ENCODE measurements around the gene PTPRN2. TPM values are rescaled to one million over a fixed set of nuclear protein-coding genes. Genes with fewer than 3 reads are reported as not detected.

Gene PTPRN2
- total RNA-seq, 1 experiment from 2014 or later: 2.1 TPM

GRCh38 chr7:158249692-158250091, 337.9 kb downstream of the PTPRN2 start (continued):
- TF ChIP-seq, protein P1, sequence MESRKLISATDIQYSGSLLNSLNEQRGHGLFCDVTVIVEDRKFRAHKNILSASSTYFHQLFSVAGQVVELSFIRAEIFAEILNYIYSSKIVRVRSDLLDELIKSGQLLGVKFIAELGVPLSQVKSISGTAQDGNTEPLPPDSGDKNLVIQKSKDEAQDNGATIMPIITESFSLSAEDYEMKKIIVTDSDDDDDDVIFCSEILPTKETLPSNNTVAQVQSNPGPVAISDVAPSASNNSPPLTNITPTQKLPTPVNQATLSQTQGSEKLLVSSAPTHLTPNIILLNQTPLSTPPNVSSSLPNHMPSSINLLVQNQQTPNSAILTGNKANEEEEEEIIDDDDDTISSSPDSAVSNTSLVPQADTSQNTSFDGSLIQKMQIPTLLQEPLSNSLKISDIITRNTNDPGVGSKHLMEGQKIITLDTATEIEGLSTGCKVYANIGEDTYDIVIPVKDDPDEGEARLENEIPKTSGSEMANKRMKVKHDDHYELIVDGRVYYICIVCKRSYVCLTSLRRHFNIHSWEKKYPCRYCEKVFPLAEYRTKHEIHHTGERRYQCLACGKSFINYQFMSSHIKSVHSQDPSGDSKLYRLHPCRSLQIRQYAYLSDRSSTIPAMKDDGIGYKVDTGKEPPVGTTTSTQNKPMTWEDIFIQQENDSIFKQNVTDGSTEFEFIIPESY (IDR thresholded peaks at IDR 0.05; ENCODE audit: extremely low read depth, insufficient replicate concordance, low read length): no peak
- TF ChIP-seq RAD21 (IDR thresholded peaks at IDR 0.05; ENCODE audit: low read depth) (no peak), SIN3A (IDR thresholded peaks at IDR 0.05; ENCODE audit: low read depth) (no peak), ZNF274 (IDR thresholded peaks at IDR 0.05; ENCODE audit: low read depth, low read length) (no peak)

GRCh38 chr7:158248816-158249215, 338.8 kb downstream of the PTPRN2 start:
- no peak overlapping the region for H3K4me2 ChIP-seq (ENCODE audit: low read length)
- H3K9me3 ChIP-seq (ENCODE audit: control insufficient read depth in 1 of 2, insufficient read depth in 1 of 2, low read depth in 1 of 2, low read length in 2 of 2): peaks cover 10 to 21% of the 10 kb centered on the region in 2 experiments; a peak in 2 of 4 replicates
- BruUV-seq (replicated peaks): no TSS peak
- no peak overlapping the region for H3K9ac ChIP-seq (ENCODE audit: low read length)
- ATAC-seq (no peak), DNase-seq (ENCODE audit: low read depth, low spot score) (no peak)
- H3K4me3 ChIP-seq (replicated peaks in 1 of 2; ENCODE audit: low read depth in 1 of 2, low read length in 2 of 2): no peak overlapping the region
- H4K20me1 ChIP-seq (ENCODE audit: insufficient read depth): no peaks in the 10 kb centered on the region
- no peaks in the 10 kb centered on the region for H3K36me3 ChIP-seq (ENCODE audit: control insufficient read depth in 1 of 2, insufficient read depth in 2 of 2, low read length in 2 of 2)
- no peaks in the 10 kb centered on the region for H3K4me1 ChIP-seq (ENCODE audit: control insufficient read depth in 1 of 2, insufficient read depth in 2 of 2, low read length in 2 of 2)
- intact Hi-C loops (cut with micrococcal nuclease): no loop called here
- RAD21 ChIA-PET (ENCODE audit: low non-redundant PET in 1 of 2, low total read pairs in 2 of 2, uncharacterized antibody in 2 of 2, unreplicated experiment in 2 of 2): no interaction called here
- no peaks in the 10 kb centered on the region for H3K79me2 ChIP-seq (ENCODE audit: insufficient read depth, low read length)
- POLR2A ChIA-PET: no interaction called here
- H3K27ac ChIP-seq (ENCODE audit: low read depth, low read length): no peak overlapping the region
- H2AFZ ChIP-seq (ENCODE audit: low read depth, low read length, poor library complexity, severe bottlenecking): no peak overlapping the region
- TF ChIP-seq POLR2AphosphoS5 (IDR thresholded peaks at IDR 0.05; ENCODE audit: low read depth, low read length) (no peak), TCF7L2 (IDR thresholded peaks at IDR 0.05; ENCODE audit: borderline replicate concordance, extremely low read depth, insufficient read depth, insufficient read length) (no peak)
- TF ChIP-seq, protein P2, sequence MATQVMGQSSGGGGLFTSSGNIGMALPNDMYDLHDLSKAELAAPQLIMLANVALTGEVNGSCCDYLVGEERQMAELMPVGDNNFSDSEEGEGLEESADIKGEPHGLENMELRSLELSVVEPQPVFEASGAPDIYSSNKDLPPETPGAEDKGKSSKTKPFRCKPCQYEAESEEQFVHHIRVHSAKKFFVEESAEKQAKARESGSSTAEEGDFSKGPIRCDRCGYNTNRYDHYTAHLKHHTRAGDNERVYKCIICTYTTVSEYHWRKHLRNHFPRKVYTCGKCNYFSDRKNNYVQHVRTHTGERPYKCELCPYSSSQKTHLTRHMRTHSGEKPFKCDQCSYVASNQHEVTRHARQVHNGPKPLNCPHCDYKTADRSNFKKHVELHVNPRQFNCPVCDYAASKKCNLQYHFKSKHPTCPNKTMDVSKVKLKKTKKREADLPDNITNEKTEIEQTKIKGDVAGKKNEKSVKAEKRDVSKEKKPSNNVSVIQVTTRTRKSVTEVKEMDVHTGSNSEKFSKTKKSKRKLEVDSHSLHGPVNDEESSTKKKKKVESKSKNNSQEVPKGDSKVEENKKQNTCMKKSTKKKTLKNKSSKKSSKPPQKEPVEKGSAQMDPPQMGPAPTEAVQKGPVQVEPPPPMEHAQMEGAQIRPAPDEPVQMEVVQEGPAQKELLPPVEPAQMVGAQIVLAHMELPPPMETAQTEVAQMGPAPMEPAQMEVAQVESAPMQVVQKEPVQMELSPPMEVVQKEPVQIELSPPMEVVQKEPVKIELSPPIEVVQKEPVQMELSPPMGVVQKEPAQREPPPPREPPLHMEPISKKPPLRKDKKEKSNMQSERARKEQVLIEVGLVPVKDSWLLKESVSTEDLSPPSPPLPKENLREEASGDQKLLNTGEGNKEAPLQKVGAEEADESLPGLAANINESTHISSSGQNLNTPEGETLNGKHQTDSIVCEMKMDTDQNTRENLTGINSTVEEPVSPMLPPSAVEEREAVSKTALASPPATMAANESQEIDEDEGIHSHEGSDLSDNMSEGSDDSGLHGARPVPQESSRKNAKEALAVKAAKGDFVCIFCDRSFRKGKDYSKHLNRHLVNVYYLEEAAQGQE (IDR thresholded peaks at IDR 0.05; ENCODE audit: low read depth): no peak
- H3K27me3 ChIP-seq (ENCODE audit: insufficient read depth, low read length): no peaks in the 10 kb centered on the region
- CTCF ChIA-PET: no interaction called here
- H3K9me2 ChIP-seq (ENCODE audit: insufficient read depth): no peaks in the 10 kb centered on the region
